NCI-H1417 (cell line): ENCODE measurements around the gene MFF.
"Not testable (repeated sequence)": the region's sequence is repeated elsewhere in the genome, so short reads cannot be mapped to it uniquely, and the experiment has no call there.

Source experiments
- DNase-seq, 3 experiments: peaks; one replicate each; lab custom pipeline; 2025; lab: John Stamatoyannopoulos, UW

Gene MFF

DNA sequence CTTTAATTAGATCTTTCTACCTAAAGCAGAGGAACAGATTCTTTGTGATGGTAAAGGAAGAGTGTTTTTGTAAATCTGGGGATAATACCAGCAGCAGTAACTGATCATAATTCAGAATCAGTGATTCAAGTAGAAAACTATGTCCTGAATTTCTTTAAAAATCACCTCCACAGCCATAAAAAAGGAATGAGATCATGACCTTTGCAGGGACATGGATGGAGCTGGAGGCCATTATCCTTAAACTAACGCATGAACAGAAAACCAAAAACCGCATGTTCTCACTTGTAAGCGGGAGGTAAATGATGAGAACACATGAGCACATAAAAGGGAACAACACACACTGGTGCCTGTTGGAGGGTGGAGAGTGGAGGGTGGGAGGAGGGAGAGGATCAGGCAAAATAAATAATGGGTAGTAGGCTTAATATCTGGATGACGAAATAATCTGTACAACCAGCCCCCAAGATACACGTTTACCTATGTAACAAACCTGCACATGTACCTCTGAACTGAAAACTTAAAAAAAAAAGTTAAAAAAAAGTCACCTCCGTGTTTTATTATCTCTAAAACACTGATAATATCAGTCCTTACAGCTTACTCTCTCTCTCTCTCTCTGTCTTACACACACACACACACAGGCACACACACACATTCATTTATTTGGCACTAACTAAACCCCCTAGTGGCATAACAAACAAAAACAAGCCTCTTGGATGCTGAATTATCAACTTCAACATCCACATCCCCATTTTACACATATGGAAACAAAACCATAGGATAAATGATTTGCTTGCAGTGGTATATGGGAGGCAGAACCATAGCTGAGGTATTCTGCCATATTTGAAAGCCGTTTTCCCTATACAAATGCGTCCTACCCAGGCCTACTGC, 52.7 kb downstream of the MFF start:
- DNase-seq, result peak in 1 of 3 experiments; percentile 11

DNA sequence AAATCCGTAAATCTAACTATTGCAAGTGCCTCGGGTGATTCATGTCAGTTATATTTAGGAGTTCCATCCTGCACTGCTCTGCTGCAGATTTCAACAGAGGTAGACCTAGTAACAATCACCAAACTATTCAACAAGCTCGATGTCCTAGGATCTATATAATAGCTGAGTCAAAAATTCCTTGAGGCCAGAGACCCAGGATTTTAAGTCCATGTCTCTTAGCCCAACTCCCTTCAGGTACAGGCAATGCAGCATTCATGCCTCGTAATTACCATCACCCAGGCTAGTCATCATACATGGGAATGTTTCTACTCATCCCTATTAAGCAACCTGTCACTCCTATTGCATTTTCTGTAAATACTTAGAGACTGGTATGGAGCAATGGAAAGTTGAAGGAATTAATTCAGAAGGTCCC, 53.3 kb downstream of the MFF start:
- DNase-seq, result no peak

DNA sequence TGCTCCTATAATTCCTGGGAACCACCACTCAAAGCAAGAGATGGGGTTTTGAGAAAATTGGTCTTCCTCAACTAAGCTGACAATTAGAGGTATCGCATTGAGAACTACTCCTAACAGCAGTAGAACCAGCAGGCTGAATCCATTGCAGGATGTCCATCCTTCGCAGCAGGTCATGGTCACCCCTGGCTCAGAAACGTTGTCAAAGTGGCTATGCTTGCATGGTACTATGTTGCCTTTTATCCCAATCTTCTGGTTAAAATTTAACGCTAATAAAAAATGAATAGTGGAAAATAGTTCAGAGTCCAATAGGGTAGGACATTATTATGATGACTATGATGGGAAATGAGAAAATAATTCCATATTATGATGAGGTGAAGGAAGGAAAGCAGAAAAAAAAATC, 54.0 kb downstream of the MFF start, which contains the start of gene TM4SF20:
Gene TM4SF20, minus strand, starts transcription at position 212 of the 400 bp plus-strand sequence. Its CDS starts 38 bp downstream, at position 174.
- DNase-seq, result no peak

DNA sequence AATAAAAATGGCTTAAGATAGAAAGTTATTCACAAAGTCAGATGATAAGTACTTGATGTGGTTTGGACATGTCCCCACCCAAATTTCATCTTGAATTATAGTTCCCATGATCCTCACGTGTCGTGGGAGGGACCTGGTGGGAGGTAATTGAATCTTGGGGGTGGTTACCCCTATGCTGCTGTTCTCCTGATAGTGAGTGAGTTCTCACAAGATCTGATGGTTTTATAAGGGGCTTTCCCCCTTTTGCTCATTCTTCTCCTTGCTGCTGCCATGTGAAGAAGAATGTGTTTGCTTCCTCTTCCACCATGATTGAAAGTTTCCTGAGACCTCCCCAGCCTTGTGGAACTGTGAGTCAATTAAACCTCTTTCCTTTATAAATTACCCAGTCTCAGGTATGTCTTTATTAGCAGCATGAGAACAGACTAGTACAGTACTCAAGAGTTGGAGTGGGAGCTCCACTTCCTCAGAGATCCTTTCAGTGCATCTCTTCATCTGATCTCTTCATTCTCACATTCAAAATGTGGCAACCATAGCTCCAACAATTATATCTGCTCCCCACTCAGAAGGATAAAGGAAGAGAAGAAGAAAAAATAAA, 57.3 kb downstream of the MFF start:
- DNase-seq, result not testable (repeated sequence)

DNA sequence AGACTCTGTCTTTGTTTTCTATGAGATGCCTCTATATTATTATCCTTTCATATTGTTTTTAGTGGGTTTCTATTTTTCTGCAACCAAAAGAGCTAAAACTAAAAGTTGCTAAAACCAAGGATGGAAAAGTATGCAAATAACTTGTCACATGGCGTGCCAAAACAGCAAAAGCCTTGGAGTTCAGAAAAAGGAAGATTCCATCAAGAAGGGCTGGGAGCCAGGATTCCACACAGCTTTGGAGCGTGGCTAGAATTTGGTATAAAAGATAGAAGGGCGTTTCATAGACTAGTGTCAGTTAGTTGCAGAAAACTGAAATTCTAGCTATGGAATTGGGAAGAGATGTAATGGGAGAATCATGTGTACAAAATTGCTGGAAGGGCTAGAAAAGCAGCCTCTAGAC, 58.6 kb downstream of the MFF start:
- DNase-seq, result no peak

DNA sequence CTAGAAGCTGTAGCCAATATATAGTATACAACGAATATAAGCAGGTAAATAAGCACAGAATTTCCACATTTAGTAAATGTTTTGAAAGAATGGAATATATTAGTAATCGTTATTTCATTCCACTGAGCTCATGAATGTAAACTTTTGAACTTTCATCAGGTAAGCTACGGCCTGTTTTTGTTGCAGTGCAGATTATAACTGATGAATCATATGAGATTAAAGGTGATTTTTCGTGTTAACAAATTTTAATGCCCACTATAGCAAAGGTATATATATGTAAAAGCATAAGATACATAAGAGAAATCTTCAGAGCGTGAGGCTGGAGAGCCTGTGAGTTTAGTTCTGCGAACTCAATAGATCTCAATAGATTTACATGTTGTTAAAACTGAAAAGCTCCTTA, 61.6 kb downstream of the MFF start:
- DNase-seq, result no peak

DNA sequence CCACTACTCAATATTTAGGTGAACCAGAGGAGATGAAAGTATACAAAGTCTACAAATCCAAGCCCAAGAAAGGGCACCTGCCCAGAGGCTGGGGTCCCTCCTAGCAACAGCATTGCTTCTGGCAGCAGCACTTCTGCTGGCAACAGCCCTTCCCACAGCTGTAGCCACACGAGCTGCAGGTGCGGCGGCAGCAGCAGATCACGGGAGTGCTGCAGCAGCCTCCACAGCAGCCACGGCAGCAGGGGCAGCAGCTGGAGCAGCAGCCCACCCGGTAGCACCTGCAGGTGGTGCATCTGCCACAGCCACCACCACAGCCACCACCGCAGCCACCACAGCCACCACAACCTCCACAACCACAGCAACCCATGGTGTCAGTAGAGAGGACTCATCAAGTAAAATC, 62.5 kb downstream of the MFF start, which contains the start of gene SCYGR1:
Gene SCYGR1, minus strand, starts transcription at position 367 of the 400 bp plus-strand sequence. Its CDS starts 0 bp downstream, at position 367.
- not testable (repeated sequence) for DNase-seq

DNA sequence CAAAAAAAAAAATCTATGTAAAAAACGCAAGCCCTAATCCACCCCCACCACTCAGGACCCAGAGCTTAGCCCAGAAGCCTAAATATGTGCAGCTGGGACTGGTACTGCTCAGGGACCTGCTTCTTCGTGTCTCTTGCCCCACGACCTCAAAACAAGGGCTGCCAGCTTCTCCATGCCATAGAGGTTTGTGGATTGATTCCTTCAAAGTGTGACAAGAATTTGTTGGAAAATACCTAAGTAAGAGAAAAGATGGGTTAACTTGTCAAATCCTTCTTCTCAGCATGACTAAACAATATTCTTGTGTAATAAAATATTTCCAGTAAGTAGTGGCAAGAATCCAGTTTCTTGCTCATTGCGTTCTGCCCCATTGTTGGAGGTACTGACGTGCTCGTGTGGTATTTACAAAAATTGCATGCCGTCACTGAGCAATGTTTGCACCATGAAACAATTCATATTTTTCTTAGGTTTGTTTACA, 63.5 kb downstream of the MFF start:
- no peak for DNase-seq

DNA sequence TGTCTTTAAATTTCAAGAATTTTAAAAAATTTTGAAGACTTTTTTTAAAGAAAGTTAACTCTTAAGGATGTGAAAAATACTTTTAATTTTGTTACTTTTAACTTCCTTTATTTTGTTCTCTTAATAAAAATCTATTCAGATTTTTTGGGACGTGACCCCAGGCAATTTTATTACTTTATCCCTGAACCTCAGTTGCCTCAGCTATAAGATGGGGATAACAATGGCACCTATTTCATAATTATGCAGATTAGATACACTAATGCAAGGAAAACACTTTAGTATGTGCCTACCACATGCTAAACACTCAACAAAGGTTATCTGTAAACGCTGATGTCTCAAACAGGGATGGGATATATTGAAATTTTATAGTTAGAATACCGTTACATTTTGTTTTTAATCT, 64.2 kb downstream of the MFF start:
- no peak for DNase-seq

DNA sequence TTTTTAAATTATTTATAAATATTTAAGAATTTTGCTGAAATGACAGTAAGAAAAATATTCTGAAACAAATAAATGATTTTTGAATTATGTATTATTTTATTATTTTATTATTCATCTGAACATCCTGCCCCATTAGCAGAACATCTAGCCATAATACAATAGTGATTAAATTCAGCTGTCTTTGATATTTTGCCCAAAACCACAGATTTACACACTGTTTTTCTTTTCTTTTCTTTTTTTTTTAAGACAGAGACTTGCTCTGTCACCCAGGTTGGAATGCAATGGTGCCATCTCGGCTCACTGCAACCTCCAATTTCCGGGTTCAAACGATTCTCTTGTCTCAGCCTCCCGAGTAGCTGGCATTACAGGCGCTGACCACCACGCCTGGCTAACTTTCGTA, 64.6 kb downstream of the MFF start:
- no peak for DNase-seq

DNA sequence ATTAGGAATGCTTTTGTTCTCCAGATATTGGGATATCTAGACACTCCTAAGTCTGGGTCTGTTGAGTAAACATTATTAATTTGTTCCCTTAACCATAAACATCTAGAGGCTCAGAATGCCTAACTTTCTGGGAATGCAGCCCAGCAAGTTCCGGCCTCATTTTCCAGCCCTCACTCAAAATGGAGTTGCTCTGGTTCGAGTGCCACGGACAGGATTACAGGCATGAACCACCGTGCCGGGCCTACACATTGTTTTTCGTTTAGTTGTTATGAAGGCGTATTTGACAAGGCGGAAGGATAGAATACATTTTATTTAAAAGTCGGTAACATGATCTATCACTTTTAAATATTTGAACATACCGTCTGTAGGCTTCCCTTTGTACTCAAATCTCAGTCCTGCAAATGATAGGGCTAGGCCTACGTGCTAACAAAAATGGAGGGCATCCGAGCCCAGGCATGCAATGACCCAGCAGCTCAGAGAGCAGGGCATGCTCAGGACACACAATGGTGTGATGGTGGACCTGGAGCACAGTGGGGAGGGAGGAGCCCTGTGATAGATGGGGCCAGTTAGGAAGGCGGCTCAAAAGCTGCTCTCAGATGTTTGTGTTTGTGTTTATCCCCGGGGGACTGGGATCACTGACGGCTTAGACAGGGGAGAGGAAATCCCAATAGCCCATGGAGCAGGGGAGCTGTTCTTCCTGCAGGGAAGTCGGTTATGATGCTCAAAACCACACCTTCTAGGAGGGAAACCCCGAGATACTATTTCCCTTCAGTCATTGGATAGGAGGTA, 65.6 kb downstream of the MFF start:
- no peak for DNase-seq

DNA sequence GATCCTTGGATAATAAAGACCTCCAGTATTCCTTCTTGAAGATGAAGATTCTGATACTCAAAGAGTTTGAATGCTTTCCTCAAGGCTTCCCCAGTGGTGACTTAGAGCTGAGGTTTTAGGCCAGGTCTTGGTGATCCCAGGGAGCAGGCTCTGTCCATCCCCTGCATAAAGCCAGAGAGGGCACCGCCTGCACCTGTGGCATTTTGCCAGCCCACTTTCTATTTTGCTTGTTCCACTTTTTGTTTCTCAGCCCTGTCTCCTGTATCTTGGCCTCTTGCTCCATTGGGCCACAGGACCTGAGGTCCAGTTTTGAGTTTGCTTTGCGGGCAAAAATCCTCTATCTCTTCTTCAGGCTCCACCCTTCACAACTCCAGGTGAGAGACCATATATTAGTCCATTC, 69.3 kb downstream of the MFF start:
- DNase-seq, result no peak

DNA sequence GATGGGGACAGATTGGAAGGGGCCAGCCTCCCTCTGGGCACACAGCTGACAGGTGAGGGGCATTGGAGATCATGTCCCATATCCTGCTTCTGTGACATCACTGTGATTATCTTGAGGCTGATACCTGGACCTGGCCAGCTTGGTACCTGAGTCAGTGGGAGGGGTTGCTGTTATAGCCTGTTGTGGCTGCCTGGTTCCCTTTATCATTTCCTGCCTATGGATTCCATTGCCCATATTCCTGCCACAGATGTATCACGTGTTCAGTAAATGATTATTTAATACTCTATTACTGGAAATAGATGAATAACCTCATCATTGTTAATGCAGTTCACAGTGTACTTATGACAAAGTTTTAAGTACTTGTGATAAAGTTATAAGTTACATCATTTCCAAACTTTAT, 70.5 kb downstream of the MFF start:
- DNase-seq, result no peak

DNA sequence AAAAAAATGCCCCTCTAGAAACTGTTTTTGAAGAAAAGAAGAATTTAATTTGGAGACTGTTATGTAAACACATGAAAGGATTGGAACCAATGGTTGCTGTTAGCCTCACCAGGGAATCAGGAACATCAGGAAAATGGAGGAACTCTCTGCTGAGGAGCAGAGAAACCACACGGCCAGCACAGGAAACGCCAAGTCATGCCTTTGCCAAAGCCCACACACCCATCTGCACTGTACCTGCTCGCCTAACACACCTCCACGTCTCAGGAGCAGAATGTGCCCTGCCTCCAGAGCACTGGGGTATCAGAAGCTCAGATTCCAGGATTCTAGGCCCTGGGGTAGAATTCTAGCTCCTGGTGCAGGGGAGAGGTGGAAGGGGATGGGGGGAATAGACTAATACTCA, 72.5 kb downstream of the MFF start:
- DNase-seq, result no peak

DNA sequence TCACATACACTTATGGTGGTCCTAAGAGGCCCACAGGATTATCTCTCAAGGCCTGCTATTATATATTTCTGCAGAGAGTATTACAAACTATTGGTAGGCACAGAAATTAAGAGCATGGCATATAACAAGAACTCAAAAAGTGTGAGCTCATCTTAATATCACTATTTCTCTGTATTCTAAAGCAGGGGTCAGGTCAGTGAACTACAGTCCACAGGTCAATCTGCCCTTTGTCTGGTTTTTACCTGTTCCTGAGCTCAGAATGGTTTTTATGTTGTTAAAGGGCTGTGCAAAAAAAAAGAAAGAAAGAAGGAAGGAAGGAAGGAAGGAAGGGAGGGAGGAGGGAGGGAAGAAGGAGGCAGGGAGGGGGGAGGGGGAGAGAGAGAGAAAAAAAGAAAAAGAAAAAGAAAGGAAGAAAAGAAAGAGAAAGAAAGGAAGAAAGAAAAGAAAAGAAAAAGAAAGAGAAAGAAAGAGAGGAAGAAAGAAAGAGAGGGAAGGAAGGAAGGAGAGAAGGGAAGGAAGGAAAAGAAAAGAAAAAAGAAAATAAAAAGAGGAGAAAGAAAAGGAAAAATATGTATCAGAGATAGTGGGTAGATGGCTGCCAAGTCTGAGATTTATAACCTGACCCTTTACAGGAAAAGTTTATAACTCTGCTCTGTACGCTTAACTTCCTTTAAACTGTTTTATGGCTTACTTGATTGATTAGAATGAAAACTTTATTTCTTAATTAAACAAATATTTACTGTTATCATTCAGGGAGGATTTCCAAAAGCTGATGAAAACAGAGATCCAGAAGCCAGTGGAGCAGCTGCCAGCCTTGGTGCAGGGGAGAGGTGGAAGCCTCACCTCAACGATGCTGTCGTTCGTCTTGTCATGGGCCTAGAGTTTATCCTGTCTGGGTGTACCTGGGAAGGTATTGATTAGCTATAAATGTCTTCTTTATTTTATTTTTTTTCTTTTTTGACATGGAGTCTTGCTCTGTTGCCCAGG, 73.9 kb downstream of the MFF start:
- no peak for DNase-seq

DNA sequence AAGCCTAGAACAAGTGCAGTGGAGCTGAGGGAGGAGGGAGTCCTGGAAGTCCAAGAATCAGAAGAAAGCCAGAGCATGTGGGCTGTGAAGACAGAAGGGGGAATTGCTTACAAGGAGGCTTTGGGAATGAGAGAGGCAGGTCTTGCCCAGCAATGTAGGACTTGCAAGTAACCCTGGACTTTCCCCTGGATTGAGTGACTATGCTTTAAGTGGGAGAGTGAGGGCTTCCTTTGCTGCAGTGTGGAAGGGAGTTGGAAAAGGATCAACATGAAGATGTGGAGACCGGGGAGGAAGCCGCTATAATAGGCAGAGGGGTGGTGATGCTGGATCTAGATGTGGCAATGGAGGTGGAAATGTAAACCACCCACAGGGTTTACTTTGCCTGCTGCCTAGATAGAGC, 76.5 kb downstream of the MFF start:
- DNase-seq, result peak in 1 of 3 experiments; percentile 13

DNA sequence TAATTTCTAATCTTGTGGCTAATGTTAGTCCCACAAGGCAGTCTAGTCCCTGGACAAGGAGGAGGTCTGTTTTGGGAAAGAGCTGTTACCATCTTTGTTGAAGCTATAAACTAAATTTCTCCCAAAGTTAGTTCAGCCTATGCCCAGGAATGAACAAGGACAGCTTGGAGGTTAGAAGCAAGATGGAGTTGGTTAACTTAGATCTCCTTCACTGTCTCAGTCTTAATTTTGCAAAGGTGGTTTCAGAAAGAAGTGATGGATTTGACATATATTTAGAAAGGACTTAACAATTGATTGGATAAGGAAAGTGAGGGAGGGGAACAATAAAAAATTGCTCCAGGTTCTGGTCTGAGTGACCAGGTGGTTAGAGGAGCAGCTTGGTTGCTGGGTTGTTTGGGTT, 77.3 kb downstream of the MFF start:
- no peak for DNase-seq

DNA sequence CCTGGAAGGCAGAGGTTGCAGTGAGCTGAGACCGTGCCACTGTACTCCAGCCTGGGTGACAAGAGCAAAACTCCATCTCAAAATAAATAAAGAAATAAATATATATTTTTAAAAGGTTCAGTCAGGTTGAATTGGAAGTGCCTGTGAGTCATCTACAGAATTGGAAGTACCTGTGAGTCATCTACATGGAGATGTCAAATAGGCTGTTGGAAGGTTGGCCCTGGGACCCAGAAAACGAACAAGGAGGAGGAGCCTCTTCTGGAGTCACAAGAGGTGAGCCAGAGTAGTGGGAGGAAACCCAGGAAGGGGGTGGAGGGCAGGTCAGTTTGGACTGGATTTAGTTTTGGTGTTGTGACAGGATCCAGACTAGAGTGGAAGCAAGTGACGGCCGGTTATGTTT, 77.9 kb downstream of the MFF start:
- DNase-seq, result no peak

DNA sequence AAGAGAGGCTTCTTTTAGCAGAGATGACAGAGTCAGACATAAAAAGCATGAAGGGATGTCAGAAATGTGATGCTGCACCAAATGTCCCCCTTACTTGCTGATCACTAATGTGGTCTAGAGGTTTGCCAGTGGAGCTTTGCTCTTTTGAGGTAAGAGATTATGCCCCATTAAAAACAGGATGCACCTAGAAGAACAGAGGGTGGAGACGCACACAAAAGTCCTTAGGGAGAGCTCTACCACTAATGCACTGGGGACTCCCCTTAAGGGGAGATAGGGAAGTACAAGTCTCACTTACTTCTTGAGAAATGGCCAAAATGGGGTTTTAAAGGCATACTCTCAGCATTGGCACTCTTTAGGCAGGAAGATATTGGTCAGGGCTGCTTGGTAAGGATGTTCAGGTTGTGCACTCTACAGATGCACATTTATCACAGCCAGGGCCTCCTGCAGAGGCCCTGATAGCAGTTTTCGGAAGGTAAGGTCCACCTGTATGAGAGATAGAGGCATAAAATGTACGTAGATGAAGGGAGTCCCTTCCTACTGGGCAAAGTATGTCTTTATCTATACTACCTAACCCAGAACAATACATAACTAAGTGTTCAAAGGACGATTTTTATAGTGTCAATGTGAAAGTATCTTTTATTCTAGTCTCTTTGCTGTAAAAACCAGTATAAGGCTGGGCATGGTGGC, 79.7 kb downstream of the MFF start:
- no peak for DNase-seq

DNA sequence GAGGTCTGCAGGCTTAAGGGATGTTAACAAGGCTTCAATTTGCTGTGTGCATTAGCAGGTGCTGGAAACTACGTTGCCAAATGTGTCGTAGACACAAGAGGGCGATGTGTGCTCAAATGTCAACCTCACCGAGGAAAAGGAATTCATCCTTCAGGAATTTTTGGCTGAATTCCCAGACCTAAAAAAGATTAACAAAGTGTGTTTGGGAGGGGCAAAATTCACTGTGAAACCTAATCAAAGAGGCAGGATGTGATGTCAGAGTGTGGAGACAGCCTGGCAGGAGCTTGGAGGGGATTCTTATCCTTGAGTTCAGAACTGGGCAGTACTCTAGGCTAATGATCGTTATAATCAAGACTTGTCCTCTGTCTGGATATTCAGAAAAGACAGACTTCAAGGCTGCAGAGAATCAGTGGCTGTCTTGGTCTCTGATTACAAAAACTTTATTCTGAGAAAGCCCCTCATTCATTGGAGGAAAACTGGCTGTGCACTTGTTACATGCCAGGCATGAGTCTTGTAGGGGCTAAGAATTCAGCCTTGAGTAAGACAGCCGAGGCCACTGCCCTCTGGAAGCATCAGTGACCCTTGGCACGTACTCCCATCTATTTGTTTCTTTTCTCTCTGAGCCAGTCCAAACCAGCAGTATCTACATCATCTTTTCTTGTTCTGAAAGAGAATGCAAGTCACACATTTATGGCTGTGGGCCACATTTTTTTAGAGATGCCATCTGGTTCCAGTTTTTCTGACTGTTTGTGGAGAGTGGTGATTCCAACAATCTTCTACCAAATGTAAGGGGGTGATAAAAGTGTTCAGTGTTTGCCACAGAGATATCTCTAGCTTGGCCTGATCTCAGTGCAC, 81.4 kb downstream of the MFF start:
- DNase-seq, result peak; percentile 58 to 90 (median 75)
